GM12801 (cell line): Measurements from ENCODE around the gene PLXNA2.

Experiments
- TF ChIP-seq, protein P1 (sequence below): IDR thresholded peaks from one replicate; pipeline ENCODE4 v1.5.1; 2011; ENCODE audit warnings: control low read depth; ENCODE audit not compliant: insufficient read length; ENCODE audit errors: extremely low read depth

PLXNA2 gene

DNA sequence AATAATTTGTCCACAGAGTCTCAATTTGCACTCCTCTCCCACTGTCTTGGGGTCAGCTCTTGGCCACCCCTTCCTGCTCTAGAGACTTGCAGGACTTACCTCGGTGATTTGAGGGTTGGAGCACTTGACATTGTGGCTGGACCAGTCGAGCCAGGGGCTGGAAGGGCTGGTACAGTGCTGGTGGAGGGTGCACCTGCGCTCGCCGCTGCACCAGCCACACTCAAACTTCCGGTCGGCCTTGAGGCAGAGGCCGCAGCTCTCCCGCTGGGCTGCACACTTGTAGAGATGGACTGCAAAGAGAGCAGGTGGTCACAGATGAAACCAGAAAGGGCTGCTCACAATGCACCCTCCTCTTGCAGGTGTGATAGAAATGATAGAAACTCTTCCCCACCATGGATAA, 165.0 kb downstream of the PLXNA2 start:
- TF ChIP-seq, protein P1, sequence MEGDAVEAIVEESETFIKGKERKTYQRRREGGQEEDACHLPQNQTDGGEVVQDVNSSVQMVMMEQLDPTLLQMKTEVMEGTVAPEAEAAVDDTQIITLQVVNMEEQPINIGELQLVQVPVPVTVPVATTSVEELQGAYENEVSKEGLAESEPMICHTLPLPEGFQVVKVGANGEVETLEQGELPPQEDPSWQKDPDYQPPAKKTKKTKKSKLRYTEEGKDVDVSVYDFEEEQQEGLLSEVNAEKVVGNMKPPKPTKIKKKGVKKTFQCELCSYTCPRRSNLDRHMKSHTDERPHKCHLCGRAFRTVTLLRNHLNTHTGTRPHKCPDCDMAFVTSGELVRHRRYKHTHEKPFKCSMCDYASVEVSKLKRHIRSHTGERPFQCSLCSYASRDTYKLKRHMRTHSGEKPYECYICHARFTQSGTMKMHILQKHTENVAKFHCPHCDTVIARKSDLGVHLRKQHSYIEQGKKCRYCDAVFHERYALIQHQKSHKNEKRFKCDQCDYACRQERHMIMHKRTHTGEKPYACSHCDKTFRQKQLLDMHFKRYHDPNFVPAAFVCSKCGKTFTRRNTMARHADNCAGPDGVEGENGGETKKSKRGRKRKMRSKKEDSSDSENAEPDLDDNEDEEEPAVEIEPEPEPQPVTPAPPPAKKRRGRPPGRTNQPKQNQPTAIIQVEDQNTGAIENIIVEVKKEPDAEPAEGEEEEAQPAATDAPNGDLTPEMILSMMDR: no peak

DNA sequence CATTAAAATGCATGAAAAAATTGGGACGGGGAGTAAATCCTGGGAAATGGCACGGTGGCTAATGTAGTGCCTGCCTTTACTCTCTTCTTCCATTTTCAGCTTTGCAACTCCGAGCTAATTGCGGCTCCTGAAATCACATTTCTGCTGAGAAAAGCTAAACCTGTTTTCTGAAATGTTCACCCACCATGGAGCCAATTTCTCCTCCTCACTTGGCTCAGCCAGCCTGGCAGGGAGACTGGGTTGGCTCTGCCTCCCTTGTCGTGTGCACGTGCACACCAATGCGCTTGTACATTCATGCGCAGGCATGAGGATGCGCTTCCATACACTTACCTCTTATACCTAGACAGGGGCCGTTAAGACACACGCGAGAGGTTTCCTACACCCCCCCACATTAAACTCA, 165.4 kb downstream of the PLXNA2 start:
- TF ChIP-seq, protein P1: no peak

DNA sequence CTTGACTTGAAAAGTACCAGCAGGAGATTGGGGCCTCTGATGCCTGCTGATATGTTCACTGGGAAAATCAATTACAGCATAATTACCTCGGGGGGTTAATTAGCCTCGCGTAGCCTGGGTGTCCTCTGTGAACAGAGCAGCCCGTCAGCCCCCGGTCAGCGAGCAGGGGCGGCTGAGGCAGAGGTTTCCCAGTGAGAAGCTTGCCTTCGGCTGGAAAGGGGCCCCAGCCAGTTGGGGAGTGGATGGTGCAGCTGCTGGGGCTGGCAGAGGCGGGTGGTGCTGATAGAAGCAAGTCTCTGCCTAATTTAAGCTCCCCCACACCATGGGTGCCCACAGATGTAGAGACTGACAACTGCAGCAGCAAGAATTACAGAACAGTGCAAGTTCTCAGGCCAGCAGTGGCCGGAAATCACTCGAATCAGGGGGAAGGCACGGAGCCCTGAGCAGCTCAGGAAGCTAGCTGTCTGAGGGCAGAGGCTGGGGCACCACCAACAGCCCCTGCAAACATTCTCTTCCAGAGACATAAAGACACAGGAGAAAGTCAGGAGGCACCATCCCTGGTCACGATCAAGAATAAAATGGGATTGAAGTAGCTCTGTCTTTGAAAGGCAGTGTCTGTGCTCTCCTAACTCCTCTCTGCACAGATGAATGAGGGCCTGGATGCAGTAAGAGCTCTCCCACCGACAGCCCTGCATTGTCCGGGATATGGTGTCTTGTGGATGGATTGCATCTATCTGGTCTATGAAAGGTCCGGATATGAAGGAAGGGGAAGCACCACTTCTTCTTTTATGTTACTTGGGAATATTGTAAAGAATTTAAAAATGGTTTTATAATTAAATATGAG, 166.7 kb downstream of the PLXNA2 start:
- TF ChIP-seq, protein P1: no peak

DNA sequence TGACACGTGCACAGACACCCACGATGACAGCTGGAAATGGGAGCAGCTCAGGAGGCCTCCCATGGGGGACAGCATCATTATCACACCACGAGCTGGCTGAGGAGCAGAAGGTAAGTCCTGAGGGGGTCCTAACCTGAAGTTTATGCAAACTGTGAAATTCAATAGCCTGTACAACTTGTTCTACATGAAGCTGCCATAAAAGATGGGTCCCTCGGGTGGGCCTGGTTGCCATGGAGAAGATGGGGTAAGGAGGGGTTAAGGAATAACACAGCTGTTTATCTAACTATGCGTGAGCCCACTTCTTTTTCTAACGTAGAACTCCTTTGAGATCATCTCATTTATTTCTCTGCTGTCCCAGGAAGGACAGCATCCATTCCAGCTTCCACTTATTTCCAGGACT, 169.8 kb downstream of the PLXNA2 start:
- TF ChIP-seq, protein P1: no peak

DNA sequence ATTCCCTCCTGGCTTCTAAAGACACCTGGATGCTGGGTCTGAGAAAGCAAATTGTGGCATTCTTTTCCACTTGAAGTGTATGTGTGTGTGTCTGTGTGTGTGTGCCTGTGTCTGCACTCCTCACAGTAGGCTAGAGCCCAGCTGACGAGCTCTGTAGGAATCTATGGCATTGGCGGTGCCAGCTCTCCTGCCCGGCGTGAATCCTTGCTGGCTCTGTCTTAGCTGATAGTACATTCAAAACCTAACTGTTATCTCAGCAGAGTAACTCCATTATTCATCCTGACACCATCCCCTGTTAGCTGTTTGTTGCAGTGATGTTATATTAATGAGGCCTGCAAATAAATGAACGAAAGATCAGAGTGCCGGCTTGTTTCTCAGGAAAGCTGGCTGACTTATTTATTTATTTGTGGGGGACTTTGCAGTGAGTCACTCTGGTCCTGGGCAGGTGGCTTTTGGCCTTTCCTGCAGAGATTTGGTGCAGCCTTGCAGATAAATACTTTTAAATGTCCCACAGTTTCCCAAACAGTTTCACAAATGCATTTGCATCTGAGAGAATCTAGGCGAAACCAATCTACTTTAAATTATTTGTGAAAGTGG, 172.7 kb downstream of the PLXNA2 start:
- TF ChIP-seq, protein P1: no peak

DNA sequence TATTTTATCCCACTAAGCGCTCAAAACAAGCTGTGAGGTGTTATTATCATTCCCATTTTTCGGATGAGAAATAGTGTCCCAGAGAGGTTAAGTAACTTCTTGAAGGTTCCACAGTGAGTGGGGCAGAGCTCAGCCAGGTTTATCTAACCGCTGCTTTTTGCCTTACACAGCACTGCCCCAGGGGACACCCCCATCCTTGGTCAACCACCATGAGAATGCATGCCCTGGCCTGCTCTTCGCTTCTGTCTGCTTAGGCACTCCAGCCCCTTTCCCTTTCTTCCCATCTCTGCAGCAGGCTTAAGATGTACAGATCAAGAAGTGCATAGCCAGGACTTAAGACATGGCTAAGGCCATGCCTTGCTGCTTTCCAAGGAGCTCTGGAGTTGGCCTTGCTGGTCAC, 174.3 kb downstream of the PLXNA2 start:
- TF ChIP-seq, protein P1: no peak

DNA sequence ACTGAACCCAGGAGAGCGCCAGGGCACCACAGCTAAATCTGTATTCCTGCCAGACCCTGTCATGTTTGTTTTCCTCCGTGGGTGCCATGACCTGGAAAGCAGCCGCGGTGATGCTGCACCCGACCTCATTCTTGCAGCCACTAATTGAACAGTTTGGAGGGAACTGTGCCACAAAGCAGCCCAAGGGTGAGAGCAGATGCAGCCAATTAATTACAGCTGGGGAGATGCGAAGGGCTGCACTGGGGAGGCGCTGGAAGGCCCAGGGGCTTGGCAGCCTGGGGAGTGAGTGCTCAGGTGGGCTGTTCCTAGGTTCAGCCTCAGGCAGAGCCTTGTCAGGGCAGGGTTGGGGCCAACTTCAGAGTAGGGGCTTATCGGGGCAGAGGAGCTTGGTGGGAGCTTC, 174.9 kb downstream of the PLXNA2 start:
- TF ChIP-seq, protein P1: no peak
